CD4-positive, alpha-beta memory T cell (primary cell): ENCODE measurements around the gene KRT16. TPM values are rescaled to one million over a fixed set of nuclear protein-coding genes. Genes with fewer than 3 reads are reported as not detected.

Experiments
- CTCF ChIA-PET: fragments of 350-600 bp; sonication (Branson Sonifier 250); formaldehyde crosslinking; loops from one replicate; lab custom pipeline; 2021; ENCODE audit warnings: inconsistent platforms; ENCODE audit not compliant: partially characterized antibody; lab: Charles Lee
- POLR2A ChIA-PET: fragments of 350-600 bp; sonication (Branson Sonifier 250); formaldehyde crosslinking; loops from one replicate; lab custom pipeline; 2021; ENCODE audit not compliant: partially characterized antibody; lab: Charles Lee
- DNase-seq, 5 donors: peaks; one replicate each; pipeline versions ENCODE4 v3.0.0 to v3.0.0-alpha.2; 2020 to 2022; ENCODE audit warnings: mixed read lengths in 1 of 5
- H3K27ac ChIP-seq: one replicate; pipeline ENCODE4 v1.7.0; 2013; ENCODE audit warnings: low read depth, low read length
- H3K27me3 ChIP-seq: 2 replicates; pipeline ENCODE4 v1.7.0; 2013; ENCODE audit warnings: mild to moderate bottlenecking, low read length, moderate library complexity; ENCODE audit not compliant: insufficient read depth
- H3K36me3 ChIP-seq: 2 replicates; pipeline ENCODE4 v1.7.0; 2013; ENCODE audit warnings: mild to moderate bottlenecking, low read length, moderate library complexity; ENCODE audit not compliant: insufficient read depth
- H3K4me1 ChIP-seq: 2 replicates; pipeline ENCODE4 v1.7.0; 2013; ENCODE audit warnings: mild to moderate bottlenecking, low read length, moderate library complexity; ENCODE audit not compliant: insufficient read depth
- H3K4me3 ChIP-seq, 2 donors: one replicate each; pipeline ENCODE4 v1.7.0; 2013; ENCODE audit warnings: low read length in 2 of 2, mild to moderate bottlenecking in 1 of 2
- H3K9me3 ChIP-seq, 2 donors: one replicate each; pipeline ENCODE4 v1.7.0; 2013; ENCODE audit warnings: low read length in 2 of 2, control low read depth in 1 of 2; ENCODE audit not compliant: control insufficient read depth in 1 of 2
- H3K27ac Mint-ChIP-seq, 7 donors: one replicate each; pipeline ENCODE4 v1.8.0; 2020 to 2021; ENCODE audit warnings: mixed read lengths in 7 of 7, mild to moderate bottlenecking in 6 of 7, inconsistent platforms in 3 of 7, moderate library complexity in 3 of 7
- H3K27me3 Mint-ChIP-seq, 2 donors: one replicate each; pipeline ENCODE4 v1.8.0; 2020 to 2021; ENCODE audit warnings: mixed read lengths in 2 of 2
- H3K36me3 Mint-ChIP-seq, 2 donors: one replicate each; pipeline ENCODE4 v1.8.0; 2020 to 2021; ENCODE audit warnings: mixed read lengths in 2 of 2, inconsistent platforms in 1 of 2, mild to moderate bottlenecking in 1 of 2
- H3K4me1 Mint-ChIP-seq, 4 donors: one replicate each; pipeline ENCODE4 v1.8.0; 2020 to 2021; ENCODE audit warnings: mixed read lengths in 4 of 4, mild to moderate bottlenecking in 1 of 4
- H3K4me3 Mint-ChIP-seq, 8 donors: one replicate each; pipeline ENCODE4 v1.8.0; 2020 to 2021; ENCODE audit warnings: mixed read lengths in 8 of 8, mild to moderate bottlenecking in 7 of 8, moderate library complexity in 6 of 8, inconsistent platforms in 3 of 8
- H3K9me3 Mint-ChIP-seq, 8 donors: one replicate each; pipeline ENCODE4 v1.8.0; 2020 to 2021; ENCODE audit warnings: mixed read lengths in 8 of 8, mild to moderate bottlenecking in 5 of 8, inconsistent platforms in 3 of 8, moderate library complexity in 1 of 8
- intact Hi-C: fragments of 100-400 bp; cut with micrococcal nuclease; formaldehyde crosslinking; loops from one replicate; pipeline ENCODE4 v1.15.1; 2023
- polyA plus RNA-seq, 2 donors: library from polyadenylated mRNA; unstranded; fragments of 300-500 nt; fragmentation: Illumina TruSeq; gene quantifications; one replicate each; pipeline ENCODE4 v1.2.3, GENCODE V29; 2021
- total RNA-seq, 2 experiments: library from RNA; stranded (reverse); gene quantifications; one replicate each; pipeline ENCODE4 v1.2.3, GENCODE V29; 2021

Gene KRT16
- total and polyA plus RNA-seq, 4 experiments from 2014 or later = not detected

DNA sequence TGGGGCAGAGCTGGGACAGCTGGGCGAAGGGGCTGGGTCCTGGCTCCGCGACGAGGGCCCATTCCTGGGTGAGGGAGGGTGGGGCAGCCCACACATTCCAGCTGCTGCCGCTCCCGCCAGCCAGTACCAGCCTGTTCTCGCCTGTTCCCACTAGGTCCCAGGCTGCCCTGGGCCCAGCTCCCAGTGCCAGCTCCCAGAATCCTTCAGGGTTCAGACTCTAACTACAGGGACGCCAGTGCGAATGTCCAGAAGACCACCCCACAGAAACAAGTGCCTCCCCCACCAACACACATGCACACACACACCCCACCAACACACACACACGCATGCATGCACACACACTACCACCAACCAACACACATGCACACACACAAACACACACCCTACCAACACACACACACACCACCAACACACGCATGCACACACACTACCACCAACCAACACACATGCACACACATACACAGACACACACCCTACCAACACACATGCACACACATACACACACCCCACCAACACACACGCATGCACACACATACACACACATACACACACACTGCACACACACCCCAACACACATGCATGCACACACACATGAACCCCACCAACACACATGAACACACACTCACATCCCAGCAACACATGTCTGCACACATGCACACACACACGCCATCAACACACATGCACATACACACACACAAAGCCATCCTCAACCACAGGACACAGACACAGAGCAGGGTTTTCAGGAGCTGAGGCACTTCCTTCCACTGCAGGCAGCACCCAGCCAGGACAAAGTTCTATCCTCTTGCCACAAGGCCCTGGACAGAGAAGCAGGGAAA, 39.3 kb upstream of the KRT16 start:
- ChIA-PET POLR2A (interaction anchor here (1.0 kb wide), 1 partner anchor 36 kb away, joined by 3 read pairs; the partner anchor contains the start of gene EIF1), CTCF (interaction anchor here (1.0 to 11.5 kb wide), 5 partner anchors 13 to 793 kb away, joined by 3 to 394 read pairs (median 7); no protein-coding TSS in a partner anchor)
- Histone ChIP-seq H3K4me1 (peaks cover 13% of the 10 kb centered on the region), H3K27ac (no peak overlapping the region), H3K4me3 (no peak overlapping the region), H3K9me3 (no peaks in the 10 kb centered on the region), H3K36me3 (no peaks in the 10 kb centered on the region), H3K27me3 (no peaks in the 10 kb centered on the region)
- intact Hi-C loops = no loop called here
- Mint-ChIP-seq H3K9me3 (peaks cover 0 to 1% (median 0%) of the 10 kb centered on the region in 8 donors), H3K27ac (peak overlapping the region in 3 of 7 donors; percentile 2 to 67 (median 10)), H3K4me3 (peak overlapping the region in 2 of 8 donors; percentile 39 to 46), H3K4me1 (peaks cover 2 to 11% (median 8%) of the 10 kb centered on the region in 4 donors), H3K27me3 (peaks cover 0 to 2% of the 10 kb centered on the region in 2 donors), H3K36me3 (no peaks in the 10 kb centered on the region)
- no peak for DNase-seq

DNA sequence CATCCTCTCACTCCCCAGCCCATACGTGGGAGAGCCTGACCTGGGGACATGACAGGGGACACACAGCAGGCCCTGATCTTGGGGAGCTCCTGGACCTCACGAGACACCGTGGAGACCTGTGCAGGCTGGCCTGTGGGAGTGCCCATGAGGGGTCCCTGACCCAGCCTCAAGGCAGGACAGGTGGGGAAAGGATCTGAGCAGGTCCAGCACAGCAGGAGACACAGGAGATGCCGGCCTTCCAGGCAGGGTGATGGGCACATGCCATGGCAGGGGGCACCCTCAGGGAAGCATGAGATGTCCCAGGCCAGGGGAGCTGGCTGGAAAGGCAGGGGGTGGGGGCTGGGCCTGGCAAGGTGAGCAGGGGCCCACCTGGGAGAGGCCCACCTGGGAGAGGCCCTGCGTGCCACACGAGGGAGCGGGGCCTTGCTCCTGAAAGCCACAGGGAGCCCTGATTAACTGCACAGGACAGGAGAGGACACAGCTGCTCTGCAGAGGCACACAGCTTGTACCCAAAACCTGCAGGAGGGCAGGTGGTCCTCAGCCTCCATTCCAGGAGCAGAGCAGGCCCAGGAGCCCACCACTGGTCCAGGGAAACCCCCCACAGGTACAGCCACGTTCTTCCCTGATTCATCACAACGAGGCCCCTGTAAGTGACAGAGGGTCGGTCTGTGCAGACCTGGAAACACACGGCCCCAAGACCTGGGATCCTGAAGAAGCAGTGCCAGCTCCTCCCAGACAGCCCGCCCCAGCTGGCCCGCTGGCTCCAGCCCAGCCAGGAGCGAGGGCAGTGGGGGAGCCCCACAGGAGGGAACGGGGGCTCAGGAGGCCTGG, 38.4 kb upstream of the KRT16 start:
- DNase-seq = no peak
- no peak overlapping the region for H3K27ac ChIP-seq
- Mint-ChIP-seq H3K27me3 (peaks cover 0 to 2% of the 10 kb centered on the region in 2 donors), H3K4me3 (no peak overlapping the region), H3K36me3 (no peaks in the 10 kb centered on the region), H3K4me1 (peaks cover 2 to 11% (median 8%) of the 10 kb centered on the region in 4 donors), H3K27ac (peak overlapping the region in 1 of 7 donors; percentile 13), H3K9me3 (peaks cover 0 to 1% (median 0%) of the 10 kb centered on the region in 8 donors)
- no peaks in the 10 kb centered on the region for H3K9me3 ChIP-seq
- H3K4me1 ChIP-seq = peaks cover 13% of the 10 kb centered on the region
- H3K27me3 ChIP-seq = no peaks in the 10 kb centered on the region
- intact Hi-C loops = no loop called here
- no peaks in the 10 kb centered on the region for H3K36me3 ChIP-seq
- POLR2A ChIA-PET = interaction anchor here (0.6 to 1.0 kb wide), 2 partner anchors 37 to 100 kb away, joined by 3 to 4 read pairs; partner anchors contain the start of gene EIF1
- CTCF ChIA-PET = interaction anchor here (1.4 to 11.5 kb wide), 4 partner anchors 14 to 792 kb away, joined by 3 to 394 read pairs (median 62); no protein-coding TSS in a partner anchor
- H3K4me3 ChIP-seq = no peak overlapping the region

DNA sequence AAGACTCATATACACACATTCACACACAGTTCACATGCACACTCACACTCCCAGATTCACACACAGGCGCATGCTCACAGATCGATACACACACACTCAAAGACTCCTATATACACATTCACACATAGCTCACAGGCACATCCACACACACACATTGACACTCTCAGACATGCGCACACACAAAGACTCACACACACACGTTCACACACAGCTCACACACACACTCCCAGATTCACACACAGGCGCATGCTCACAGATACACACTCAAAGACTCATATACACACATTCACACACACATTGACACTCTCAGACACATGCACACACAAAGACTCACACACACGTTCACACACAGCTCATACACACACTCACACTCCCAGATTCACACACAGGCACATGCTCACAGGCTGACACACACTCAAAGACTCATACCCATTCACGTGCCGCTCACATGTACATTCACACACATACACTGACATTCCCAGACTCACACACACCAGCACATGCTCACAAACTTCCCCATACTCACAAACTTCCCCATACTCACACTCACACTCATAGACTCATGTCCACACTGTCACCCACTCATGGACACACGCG, 37.5 kb upstream of the KRT16 start:
- Histone ChIP-seq H3K9me3 (no peaks in the 10 kb centered on the region), H3K4me3 (no peak overlapping the region), H3K36me3 (no peaks in the 10 kb centered on the region), H3K27ac (no peak overlapping the region), H3K27me3 (no peaks in the 10 kb centered on the region), H3K4me1 (peaks cover 13% of the 10 kb centered on the region)
- Mint-ChIP-seq H3K4me3 (no peak overlapping the region), H3K4me1 (peaks cover 2 to 11% (median 8%) of the 10 kb centered on the region in 4 donors), H3K27me3 (peaks cover 0 to 2% of the 10 kb centered on the region in 2 donors), H3K9me3 (peaks cover 0 to 1% (median 0%) of the 10 kb centered on the region in 8 donors), H3K27ac (no peak overlapping the region), H3K36me3 (no peaks in the 10 kb centered on the region)
- intact Hi-C loops = loop anchor here (5.0 kb wide), 1 partner anchor 328 kb away; no protein-coding TSS in a partner anchor
- ChIA-PET CTCF (interaction anchor here (0.7 to 11.5 kb wide), 14 partner anchors 10 to 845 kb away, joined by 3 to 394 read pairs (median 12); no protein-coding TSS in a partner anchor), POLR2A (interaction anchor here (0.6 to 3.1 kb wide), 3 partner anchors 14 to 99 kb away, joined by 4 to 49 read pairs (median 7); no protein-coding TSS in a partner anchor)
- no peak for DNase-seq

DNA sequence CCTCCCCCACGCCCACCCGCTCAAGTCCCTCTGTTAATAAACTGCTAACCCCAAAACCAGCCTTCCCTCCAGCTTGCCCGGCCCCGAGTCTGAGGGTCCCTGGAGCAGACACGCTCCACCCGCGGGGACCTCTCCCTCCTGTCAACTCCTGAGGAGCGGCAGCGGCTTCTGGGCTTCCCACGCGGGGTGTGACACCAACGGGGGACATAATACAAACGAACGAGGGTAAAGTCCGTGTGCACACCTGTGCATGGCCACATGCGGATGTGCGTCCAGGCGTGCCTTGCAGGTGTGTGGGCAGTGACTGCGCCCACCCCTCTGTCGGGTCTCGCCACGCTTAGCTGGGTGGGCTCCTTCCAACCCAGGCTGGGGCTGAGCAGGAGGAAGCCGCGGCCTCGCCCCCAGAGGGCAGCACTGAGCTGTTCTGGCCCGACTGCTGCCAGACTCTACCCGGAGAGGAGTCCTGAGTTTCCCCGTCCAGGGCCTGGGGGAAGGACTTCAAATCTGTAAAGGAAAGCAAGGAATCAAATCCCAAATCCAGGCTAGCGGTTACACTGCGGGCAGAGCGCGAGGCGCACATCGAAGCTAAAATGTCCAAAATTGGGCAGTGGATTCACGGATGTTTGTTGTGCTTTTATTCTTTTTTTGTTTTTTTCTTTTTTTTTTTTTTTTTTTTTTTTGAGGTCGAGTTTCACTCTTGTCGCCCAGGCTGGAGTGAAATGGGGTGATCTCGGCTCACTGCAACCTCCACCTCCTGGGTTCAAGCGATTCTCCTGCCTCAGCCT, 36.0 kb upstream of the KRT16 start:
- Mint-ChIP-seq H3K27ac (peak overlapping the region in 6 of 7 donors; percentile 64 to 92 (median 86)), H3K4me3 (peak overlapping the region; percentile 74 to 91 (median 82)), H3K9me3 (peaks cover 0 to 1% (median 0%) of the 10 kb centered on the region in 8 donors), H3K4me1 (peaks cover 2 to 11% (median 8%) of the 10 kb centered on the region in 4 donors), H3K27me3 (peaks cover 0 to 2% of the 10 kb centered on the region in 2 donors), H3K36me3 (no peaks in the 10 kb centered on the region)
- ChIA-PET POLR2A (interaction anchor here (0.8 to 3.1 kb wide), 10 partner anchors 11 to 830 kb away, joined by 3 to 49 read pairs (median 6); partner anchors contain the start of gene EIF1), CTCF (interaction anchor here (0.6 to 11.5 kb wide), 55 partner anchors 9 to 1431 kb away, joined by 3 to 394 read pairs (median 4); partner anchors contain the start of gene KRT20)
- Histone ChIP-seq H3K27me3 (no peaks in the 10 kb centered on the region), H3K9me3 (no peaks in the 10 kb centered on the region), H3K4me3 (peak overlapping the region; percentile 50 to 76), H3K4me1 (peaks cover 13% of the 10 kb centered on the region), H3K27ac (peak overlapping the region; percentile 49), H3K36me3 (no peaks in the 10 kb centered on the region)
- DNase-seq = peak; percentile 75 to 84 (median 81)
- intact Hi-C loops = loop anchor here (1.0 to 5.0 kb wide), 6 partner anchors 14 to 845 kb away; no protein-coding TSS in a partner anchor

DNA sequence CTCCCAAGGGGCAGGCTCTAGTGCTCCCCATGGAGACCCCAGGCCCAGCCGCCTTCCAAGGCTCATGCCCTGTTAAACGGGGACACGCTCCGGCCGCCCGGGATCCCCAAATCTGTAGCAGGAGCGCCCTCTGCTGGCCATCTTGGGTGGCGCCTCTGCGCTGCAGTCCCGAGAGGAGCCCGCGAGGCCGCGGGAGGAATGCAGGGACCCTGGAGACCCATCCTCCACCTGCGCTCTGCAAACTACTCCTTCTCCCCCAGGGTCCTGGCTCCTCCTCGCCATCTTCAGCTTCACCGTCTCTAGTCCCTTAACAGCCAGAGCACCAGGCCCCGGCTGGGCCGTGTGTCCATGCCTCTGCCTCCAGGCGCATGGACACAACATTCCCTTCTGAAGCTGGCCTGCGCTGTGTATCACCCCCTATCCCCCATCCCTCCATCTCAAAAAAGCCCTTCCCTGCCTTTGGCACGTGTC, 35.4 kb upstream of the KRT16 start:
- Mint-ChIP-seq H3K27ac (peak overlapping the region in 5 of 7 donors; percentile 48 to 90 (median 74)), H3K27me3 (peaks cover 0 to 2% of the 10 kb centered on the region in 2 donors), H3K9me3 (peaks cover 0 to 1% (median 0%) of the 10 kb centered on the region in 8 donors), H3K4me3 (peak overlapping the region; percentile 74 to 91 (median 82)), H3K36me3 (no peaks in the 10 kb centered on the region), H3K4me1 (peaks cover 2 to 11% (median 8%) of the 10 kb centered on the region in 4 donors)
- DNase-seq = peak; percentile 76 to 84 (median 78)
- Histone ChIP-seq H3K9me3 (no peaks in the 10 kb centered on the region), H3K27ac (peak overlapping the region; percentile 49), H3K27me3 (no peaks in the 10 kb centered on the region), H3K36me3 (no peaks in the 10 kb centered on the region), H3K4me1 (peaks cover 13% of the 10 kb centered on the region), H3K4me3 (peak overlapping the region; percentile 50 to 76)
- POLR2A ChIA-PET = interaction anchor here (0.8 to 3.1 kb wide), 9 partner anchors 16 to 829 kb away, joined by 3 to 49 read pairs (median 5); partner anchors contain the start of gene EIF1
- intact Hi-C loops = loop anchor here (1.0 to 5.0 kb wide), 6 partner anchors 14 to 845 kb away; no protein-coding TSS in a partner anchor
- CTCF ChIA-PET = interaction anchor here (1.0 to 11.5 kb wide), 41 partner anchors 8 to 1430 kb away, joined by 3 to 394 read pairs (median 5); partner anchors contain the start of gene KRT20
